Brain microvascular endothelial cell (primary cell): ENCODE measurements around the gene ELOVL1.

Experiments used
- DNase-seq: peaks from one replicate; pipeline ENCODE4 v3.0.0-alpha.2; 2020
- H3K27ac ChIP-seq: fragments of 250-450 bp; sonication (Bioruptor Pico); 2 replicates; pipeline ENCODE4 v1.5.1; 2020; ENCODE audit warnings: mild to moderate bottlenecking, moderate library complexity
- H3K27me3 ChIP-seq: fragments of 250-450 bp; sonication (Bioruptor Pico); replicated peaks from 2 replicates; pipeline ENCODE4 v1.5.1; 2020; ENCODE audit warnings: mild to moderate bottlenecking
- H3K36me3 ChIP-seq: fragments of 250-450 bp; sonication (Bioruptor Pico); replicated peaks from 2 replicates; pipeline ENCODE4 v1.5.1; 2020; ENCODE audit warnings: mild to moderate bottlenecking
- H3K4me3 ChIP-seq: 2 replicates; pipeline ENCODE4 v1.5.1; 2011; ENCODE audit warnings: low read depth, mild to moderate bottlenecking, control low read depth, low read length, moderate library complexity
- CTCF ChIP-seq: IDR thresholded peaks from 2 replicates; pipeline ENCODE4 v1.5.1; 2011; ENCODE audit warnings: low read depth, mild to moderate bottlenecking, moderate library complexity, low read length, control low read depth, inconsistent platforms; ENCODE audit errors: missing control alignments
- in situ Hi-C: cut with HindIII; loops from 2 replicates; pipeline ENCODE4 v1.10.0; 2017; ENCODE audit warnings: low sequenced_read_pairs, low pct_ligation_motif_present

Gene ELOVL1

DNA sequence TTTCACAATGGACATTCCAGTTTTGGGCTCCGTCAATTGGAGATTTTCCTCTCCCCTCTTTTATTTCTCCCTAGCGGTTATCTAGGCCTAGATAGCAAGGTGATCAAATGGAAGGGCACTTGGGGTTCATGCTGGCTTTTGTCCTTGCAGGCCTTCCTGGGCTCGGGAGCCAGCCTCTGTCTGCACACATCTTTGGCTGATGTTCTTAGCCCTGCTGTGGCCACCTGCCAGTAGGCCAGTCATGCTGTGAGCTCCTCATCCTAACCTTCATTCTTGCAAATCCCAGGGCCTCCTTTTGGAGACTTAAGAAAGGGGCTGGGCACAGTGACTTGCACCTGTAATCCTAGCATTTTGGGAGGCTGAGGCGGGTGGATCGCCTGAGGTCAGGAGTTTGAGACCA lies 53.6 kb downstream of the ELOVL1 start:
- no peaks in the 10 kb centered on the region for H3K27me3 ChIP-seq
- no peak for DNase-seq
- H3K27ac ChIP-seq: no peak overlapping the region
- no peak overlapping the region for H3K4me3 ChIP-seq
- TF ChIP-seq CTCF: no peak
- in situ Hi-C loops: no loop called here
- no peaks in the 10 kb centered on the region for H3K36me3 ChIP-seq

DNA sequence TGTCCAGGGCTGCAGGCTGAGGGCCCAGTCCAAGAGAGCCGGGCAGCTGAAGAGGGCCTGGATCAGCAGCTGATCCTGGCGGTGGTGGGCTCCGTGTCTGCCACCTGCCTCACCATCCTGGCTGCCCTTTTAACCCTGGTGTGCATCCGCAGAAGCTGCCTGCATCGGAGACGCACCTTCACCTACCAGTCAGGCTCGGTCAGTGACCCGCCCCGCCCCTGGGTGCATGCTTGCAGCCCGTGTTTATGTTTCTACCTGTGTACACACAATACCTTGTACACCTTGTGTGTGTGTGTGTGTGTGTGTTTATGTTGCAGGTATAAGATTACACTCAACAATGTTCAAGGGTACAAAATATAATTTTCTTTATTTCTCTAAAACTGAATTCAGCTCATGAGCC lies 54.0 kb downstream of the ELOVL1 start:
- TF ChIP-seq CTCF: no peak
- DNase-seq: no peak
- Histone ChIP-seq H3K27ac (no peak overlapping the region), H3K36me3 (no peaks in the 10 kb centered on the region), H3K4me3 (no peak overlapping the region), H3K27me3 (no peaks in the 10 kb centered on the region)
- in situ Hi-C loops: no loop called here
